B cell (primary cell): ENCODE results near the gene LEMD3. TPM values are rescaled to one million over a fixed set of nuclear protein-coding genes. Genes with fewer than 3 reads are reported as not detected.

Experiments
- ATAC-seq: fragments of 200-7000 bp; cut with Tn5 transposase; one replicate; pipeline ENCODE4 v1.10.0; 2021; ENCODE audit warnings: low read depth, mild to moderate bottlenecking, moderate number of reproducible peaks, moderate library complexity
- CTCF ChIA-PET: fragments of 350-600 bp; sonication (Branson Sonifier 250); formaldehyde crosslinking; loops from one replicate; lab custom pipeline; 2021; ENCODE audit warnings: antibody characterized with exemption, inconsistent platforms; lab: Charles Lee
- POLR2A ChIA-PET: fragments of 350-600 bp; sonication (Branson Sonifier 250); formaldehyde crosslinking; loops from one replicate; lab custom pipeline; 2021; ENCODE audit warnings: antibody characterized with exemption; lab: Charles Lee
- DNase-seq: peaks from one replicate; pipeline ENCODE4 v3.0.0; 2013
- H2AFZ ChIP-seq: 2 replicates; pipeline ENCODE4 v1.6.1; 2012; ENCODE audit warnings: mild to moderate bottlenecking, low read depth, low read length; ENCODE audit not compliant: insufficient read depth, poor library complexity, severe bottlenecking
- H3K27ac ChIP-seq, 2 donors: 1 replicate in 1 of 2; 2 replicates in 1 of 2; pipeline ENCODE4 v1.5.1; 2012 to 2013; ENCODE audit warnings: low read length in 2 of 2, mild to moderate bottlenecking in 2 of 2, moderate library complexity in 1 of 2
- H3K27me3 ChIP-seq, 4 experiments: fragments of 200-600 bp in 1 of 4; sonication (generic) in 1 of 4; replicated peaks in 1 of 4; 1 replicate in 2 of 4; 2 replicates in 2 of 4; pipeline versions ENCODE4 v1.6.1 to v1.7.0; 2013 to 2016; ENCODE audit warnings: low read length in 3 of 4, mild to moderate bottlenecking in 2 of 4, mixed read lengths in 1 of 4, moderate library complexity in 1 of 4; ENCODE audit not compliant: insufficient read depth in 4 of 4, control insufficient read depth in 3 of 4; ENCODE audit errors: control extremely low read depth in 1 of 4
- H3K36me3 ChIP-seq, 2 experiments: replicated peaks in 1 of 2; 1 replicate in 1 of 2; 2 replicates in 1 of 2; pipeline versions ENCODE4 v1.6.1 to v1.7.1; 2013; ENCODE audit warnings: low read length in 1 of 2; ENCODE audit not compliant: insufficient read depth in 2 of 2, control insufficient read depth in 1 of 2; ENCODE audit errors: control extremely low read depth in 1 of 2, extremely low read depth in 1 of 2
- H3K4me1 ChIP-seq, 2 donors: fragments of 200-600 bp in 1 of 2; sonication (generic) in 1 of 2; 1 replicate in 1 of 2; 2 replicates in 1 of 2; pipeline versions ENCODE4 v1.5.1 to v1.6.1; 2013 to 2017; ENCODE audit warnings: low read length in 2 of 2; ENCODE audit not compliant: control insufficient read depth in 2 of 2, insufficient read depth in 2 of 2
- H3K4me2 ChIP-seq: replicated peaks from 2 replicates; pipeline ENCODE3; 2012; ENCODE audit warnings: mild to moderate bottlenecking, low read depth, low read length; ENCODE audit not compliant: poor library complexity, severe bottlenecking
- H3K4me3 ChIP-seq, 5 experiments: fragments of 200-600 bp in 1 of 5; sonication (generic) in 1 of 5; 1 replicate in 3 of 5; 2 replicates in 2 of 5; pipeline versions ENCODE4 v1.5.1 to v1.7.0; 2011 to 2016; ENCODE audit warnings: low read length in 4 of 5, mild to moderate bottlenecking in 4 of 5, low read depth in 2 of 5, control low read depth in 1 of 5, moderate library complexity in 1 of 5; ENCODE audit not compliant: insufficient read depth in 1 of 5; ENCODE audit errors: control extremely low read depth in 1 of 5, extremely low read depth in 1 of 5
- H3K79me2 ChIP-seq: fragments of 200-600 bp; sonication (generic); one replicate; pipeline ENCODE4 v1.6.0; 2016; ENCODE audit warnings: low read length; ENCODE audit not compliant: control insufficient read depth, insufficient read depth
- H3K9ac ChIP-seq: fragments of 200-600 bp; sonication (generic); 2 replicates; pipeline ENCODE4 v1.6.1; 2017; ENCODE audit warnings: mild to moderate bottlenecking, low read length, moderate library complexity
- H3K9me3 ChIP-seq, 3 donors: one replicate each; pipeline versions ENCODE4 v1.6.1 to v1.7.1; 2013; ENCODE audit warnings: low read length in 2 of 3; ENCODE audit not compliant: control insufficient read depth in 2 of 3, insufficient read depth in 1 of 3; ENCODE audit errors: control extremely low read depth in 1 of 3
- H4K20me1 ChIP-seq: 2 replicates; pipeline ENCODE4 v1.6.0; 2012; ENCODE audit warnings: mild to moderate bottlenecking, low read length; ENCODE audit not compliant: insufficient read depth, control insufficient read depth, poor library complexity, severe bottlenecking
- H3K27ac Mint-ChIP-seq: one replicate; pipeline ENCODE4 v1.8.0; 2021; ENCODE audit warnings: mixed read lengths
- H3K27me3 Mint-ChIP-seq: one replicate; pipeline ENCODE4 v1.8.0; 2021; ENCODE audit warnings: mixed read lengths
- H3K4me1 Mint-ChIP-seq: one replicate; pipeline ENCODE4 v1.8.0; 2021; ENCODE audit warnings: mixed read lengths
- H3K4me3 Mint-ChIP-seq: one replicate; pipeline ENCODE4 v1.8.0; 2021; ENCODE audit warnings: mixed read lengths
- H3K9me3 Mint-ChIP-seq: one replicate; pipeline ENCODE4 v1.8.0; 2022; ENCODE audit warnings: mixed read lengths; ENCODE audit not compliant: insufficient read depth
- EZH2 ChIP-seq: IDR thresholded peaks from 2 replicates; pipeline ENCODE4 v1.6.1; 2012; ENCODE audit warnings: borderline replicate concordance, low read depth, mild to moderate bottlenecking, moderate library complexity, low read length; ENCODE audit not compliant: insufficient read depth, poor library complexity, severe bottlenecking
- WGBS: methylation state at CpG from one replicate; pipeline ENCODE4 v1.1.5; 2013; ENCODE audit warnings: missing lambda C conversion rate; ENCODE audit not compliant: insufficient coverage; 5-methylcytosine and 5-hydroxymethylcytosine counted together
- intact Hi-C: fragments of 100-400 bp; cut with micrococcal nuclease; formaldehyde crosslinking; loops from one replicate; pipeline ENCODE4 v1.10.0; 2022
- polyA plus RNA-seq: library from polyadenylated mRNA; depleted of rRNA; stranded (reverse); fragments of >200 nt; gene quantifications from 2 replicates; pipeline ENCODE4 v1.2.3, GENCODE V29; 2012
- total RNA-seq, 2 donors: library from RNA; stranded (reverse); fragments of 120-200 nt in 1 of 2; gene quantifications; 1 replicate in 1 of 2; 2 replicates in 1 of 2; pipeline versions ENCODE4 v1.2.3 to v1.2.4, GENCODE V29; 2013 to 2022
- TF ChIP-seq, protein P1 (sequence below): fragments of 200-600 bp; IDR thresholded peaks from one replicate; pipeline ENCODE4 v1.8.0; 2022; ENCODE audit warnings: antibody characterized with exemption, mild to moderate bottlenecking

LEMD3 gene
- total and polyA plus RNA-seq, 2 donors (not counting 1 experiment from before 2014, with no cell fraction given): 19.4 to 71.8 TPM

DNA sequence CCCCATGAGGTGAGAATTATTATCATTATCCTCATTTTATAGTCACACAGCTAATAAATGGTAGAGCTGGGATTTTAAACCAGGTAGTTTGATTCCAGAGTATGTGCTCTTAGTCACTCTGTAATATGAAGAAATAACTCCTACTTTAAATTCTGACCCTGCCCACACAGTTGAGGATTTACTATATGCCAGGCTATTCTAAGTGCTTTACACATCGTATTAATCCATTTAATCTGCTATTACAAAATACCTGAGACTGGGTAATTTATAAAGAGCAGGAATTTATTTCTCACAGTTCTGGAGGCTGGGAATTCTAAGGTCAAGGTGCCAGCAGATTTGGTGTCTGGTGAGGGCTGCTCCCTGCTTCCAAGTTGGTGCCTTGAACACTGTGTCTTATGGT, 28.6 kb upstream of the LEMD3 start:
- H3K9me3 ChIP-seq: peaks cover 2 to 3% (median 2%) of the 10 kb centered on the region in 3 donors
- H4K20me1 ChIP-seq: no peaks in the 10 kb centered on the region
- peaks cover 0 to 7% (median 0%) of the 10 kb centered on the region in 4 experiments for H3K27me3 ChIP-seq
- DNase-seq: no peak
- H3K27ac ChIP-seq: no peak overlapping the region
- TF ChIP-seq, protein P1, sequence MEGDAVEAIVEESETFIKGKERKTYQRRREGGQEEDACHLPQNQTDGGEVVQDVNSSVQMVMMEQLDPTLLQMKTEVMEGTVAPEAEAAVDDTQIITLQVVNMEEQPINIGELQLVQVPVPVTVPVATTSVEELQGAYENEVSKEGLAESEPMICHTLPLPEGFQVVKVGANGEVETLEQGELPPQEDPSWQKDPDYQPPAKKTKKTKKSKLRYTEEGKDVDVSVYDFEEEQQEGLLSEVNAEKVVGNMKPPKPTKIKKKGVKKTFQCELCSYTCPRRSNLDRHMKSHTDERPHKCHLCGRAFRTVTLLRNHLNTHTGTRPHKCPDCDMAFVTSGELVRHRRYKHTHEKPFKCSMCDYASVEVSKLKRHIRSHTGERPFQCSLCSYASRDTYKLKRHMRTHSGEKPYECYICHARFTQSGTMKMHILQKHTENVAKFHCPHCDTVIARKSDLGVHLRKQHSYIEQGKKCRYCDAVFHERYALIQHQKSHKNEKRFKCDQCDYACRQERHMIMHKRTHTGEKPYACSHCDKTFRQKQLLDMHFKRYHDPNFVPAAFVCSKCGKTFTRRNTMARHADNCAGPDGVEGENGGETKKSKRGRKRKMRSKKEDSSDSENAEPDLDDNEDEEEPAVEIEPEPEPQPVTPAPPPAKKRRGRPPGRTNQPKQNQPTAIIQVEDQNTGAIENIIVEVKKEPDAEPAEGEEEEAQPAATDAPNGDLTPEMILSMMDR: no peak
- TF ChIP-seq EZH2: no peak
- H3K36me3 ChIP-seq: no peaks in the 10 kb centered on the region
- H3K4me3 ChIP-seq: no peak overlapping the region
- ATAC-seq: no peak
- peaks cover 5 to 8% of the 10 kb centered on the region in 2 donors for H3K4me1 ChIP-seq
- H3K4me2 ChIP-seq: no peak overlapping the region
- Mint-ChIP-seq H3K27me3 (peaks cover 16% of the 10 kb centered on the region), H3K9me3 (peaks cover 4% of the 10 kb centered on the region), H3K27ac (no peak overlapping the region), H3K4me3 (no peak overlapping the region), H3K4me1 (peaks cover 7% of the 10 kb centered on the region)
- WGBS: no CpG with 5 or more reads among the region's 1 CpG
- ChIA-PET CTCF (no interaction called here), POLR2A (no interaction called here)
- no peak overlapping the region for H3K9ac ChIP-seq
- no peaks in the 10 kb centered on the region for H3K79me2 ChIP-seq
- no peak overlapping the region for H2AFZ ChIP-seq
- intact Hi-C loops: no loop called here

DNA sequence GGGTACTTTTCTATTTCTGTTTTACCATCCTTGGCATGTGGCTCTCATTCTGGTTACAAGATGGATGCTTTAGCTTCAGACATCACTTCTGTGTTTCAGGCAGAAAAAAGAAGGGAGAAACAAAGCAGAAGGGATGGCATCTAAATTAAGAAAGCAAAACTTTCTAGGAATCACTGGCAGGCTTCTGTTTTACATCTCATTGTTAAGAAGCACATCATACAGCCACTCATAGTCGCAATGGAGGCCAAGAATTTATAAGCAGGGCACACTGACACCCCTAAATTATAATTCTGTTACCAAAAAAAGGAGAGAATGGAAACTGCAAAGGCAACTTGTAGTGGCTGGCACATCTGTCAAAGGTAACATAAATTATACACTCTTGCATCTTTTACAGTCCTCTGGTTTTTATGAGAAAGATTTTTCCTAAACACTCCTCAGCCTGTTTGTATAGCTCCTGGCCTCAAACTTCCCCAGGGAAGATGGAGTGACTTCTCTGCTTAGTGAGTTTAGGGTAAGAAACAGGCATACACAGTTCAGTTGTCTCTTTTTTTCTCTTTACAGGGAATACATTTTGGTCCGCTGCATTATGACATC, 22.0 kb upstream of the LEMD3 start:
- Histone ChIP-seq H2AFZ (no peak overlapping the region), H3K27ac (no peak overlapping the region), H3K4me2 (no peak overlapping the region), H3K9me3 (no peaks in the 10 kb centered on the region), H3K4me3 (no peak overlapping the region), H3K9ac (no peak overlapping the region), H4K20me1 (no peaks in the 10 kb centered on the region), H3K4me1 (no peaks in the 10 kb centered on the region), H3K27me3 (peaks cover 0 to 13% (median 5%) of the 10 kb centered on the region in 4 experiments), H3K79me2 (no peaks in the 10 kb centered on the region), H3K36me3 (no peaks in the 10 kb centered on the region)
- ChIA-PET POLR2A (interaction anchor here (0.6 kb wide), 1 partner anchor 347 kb away, joined by 3 read pairs; no protein-coding TSS in a partner anchor), CTCF (interaction anchor here (0.8 to 1.6 kb wide), 2 partner anchors 10 to 86 kb away, joined by 3 read pairs; no protein-coding TSS in a partner anchor)
- H3K27me3 Mint-ChIP-seq: peaks cover 24% of the 10 kb centered on the region
- no peak for DNase-seq
- intact Hi-C loops: no loop called here
- H3K27ac Mint-ChIP-seq: no peak overlapping the region
- no peak for ATAC-seq
- no peak overlapping the region for H3K4me3 Mint-ChIP-seq
- no CpG with 5 or more reads among the region's 2 CpGs for WGBS
- TF ChIP-seq EZH2: no peak
- TF ChIP-seq, protein P1: no peak
- H3K9me3 Mint-ChIP-seq: no peaks in the 10 kb centered on the region
- H3K4me1 Mint-ChIP-seq: no peaks in the 10 kb centered on the region
